ENCODE results near the gene HES4. TPM values are rescaled to one million over a fixed set of nuclear protein-coding genes. Genes with fewer than 3 reads are reported as not detected.

HES4 gene
- total RNA-seq, 1 donor from 2014 or later, result 21.4 TPM

DNA sequence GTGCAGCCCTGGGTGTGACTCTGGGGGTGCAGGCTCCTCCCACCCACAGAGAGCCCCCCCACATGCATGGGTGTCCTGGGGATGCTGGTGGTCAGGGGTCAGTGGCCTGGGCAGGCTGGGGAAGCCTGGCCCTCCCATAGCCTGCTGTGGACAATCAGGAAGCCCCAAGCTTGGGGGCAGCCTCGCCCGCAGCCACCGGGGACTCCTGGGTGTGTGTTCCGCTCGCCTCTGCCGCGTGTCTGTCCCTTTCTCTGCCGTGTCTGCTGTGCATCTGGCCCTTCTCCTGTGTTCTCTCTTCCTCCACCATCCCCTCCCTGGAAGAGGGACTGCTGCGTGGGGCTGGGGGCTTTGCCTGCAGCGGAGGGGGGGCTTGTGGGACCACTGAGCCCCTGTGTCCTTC lies 42.9 kb upstream of the HES4 start:
- no peak for DNase-seq
- H3K4me1 ChIP-seq, result peaks cover 18% of the 10 kb centered on the region
- no peak overlapping the region for H3K4me3 ChIP-seq
- no peaks in the 10 kb centered on the region for H3K9me3 ChIP-seq
- H3K36me3 ChIP-seq, result peaks cover 35% of the 10 kb centered on the region
- H3K27ac ChIP-seq, result no peak overlapping the region
- no peak for ATAC-seq
- intact Hi-C loops (cut with DNase I), result no loop called here
- peaks cover 9% of the 10 kb centered on the region for H3K27me3 ChIP-seq (ENCODE audit: low read depth)
- TF ChIP-seq, protein P1, sequence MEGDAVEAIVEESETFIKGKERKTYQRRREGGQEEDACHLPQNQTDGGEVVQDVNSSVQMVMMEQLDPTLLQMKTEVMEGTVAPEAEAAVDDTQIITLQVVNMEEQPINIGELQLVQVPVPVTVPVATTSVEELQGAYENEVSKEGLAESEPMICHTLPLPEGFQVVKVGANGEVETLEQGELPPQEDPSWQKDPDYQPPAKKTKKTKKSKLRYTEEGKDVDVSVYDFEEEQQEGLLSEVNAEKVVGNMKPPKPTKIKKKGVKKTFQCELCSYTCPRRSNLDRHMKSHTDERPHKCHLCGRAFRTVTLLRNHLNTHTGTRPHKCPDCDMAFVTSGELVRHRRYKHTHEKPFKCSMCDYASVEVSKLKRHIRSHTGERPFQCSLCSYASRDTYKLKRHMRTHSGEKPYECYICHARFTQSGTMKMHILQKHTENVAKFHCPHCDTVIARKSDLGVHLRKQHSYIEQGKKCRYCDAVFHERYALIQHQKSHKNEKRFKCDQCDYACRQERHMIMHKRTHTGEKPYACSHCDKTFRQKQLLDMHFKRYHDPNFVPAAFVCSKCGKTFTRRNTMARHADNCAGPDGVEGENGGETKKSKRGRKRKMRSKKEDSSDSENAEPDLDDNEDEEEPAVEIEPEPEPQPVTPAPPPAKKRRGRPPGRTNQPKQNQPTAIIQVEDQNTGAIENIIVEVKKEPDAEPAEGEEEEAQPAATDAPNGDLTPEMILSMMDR (IDR thresholded peaks at IDR 0.05), result no peak

- Histone ChIP-seq H3K36me3 (peaks cover 26% of the 10 kb centered on the region), H3K4me3 (no peak overlapping the region), H3K4me1 (peaks cover 18% of the 10 kb centered on the region), H3K27ac (no peak overlapping the region), H3K9me3 (no peaks in the 10 kb centered on the region), H3K27me3 (ENCODE audit: low read depth) (peaks cover 9% of the 10 kb centered on the region)
- intact Hi-C loops (cut with DNase I), result no loop called here
- DNase-seq (no peak), ATAC-seq (no peak)
- TF ChIP-seq, protein P1 (IDR thresholded peaks at IDR 0.05), result no peak
These were observed 42.0 kb upstream of the HES4 start for GRCh38 chr1:1041873-1042272.

DNA sequence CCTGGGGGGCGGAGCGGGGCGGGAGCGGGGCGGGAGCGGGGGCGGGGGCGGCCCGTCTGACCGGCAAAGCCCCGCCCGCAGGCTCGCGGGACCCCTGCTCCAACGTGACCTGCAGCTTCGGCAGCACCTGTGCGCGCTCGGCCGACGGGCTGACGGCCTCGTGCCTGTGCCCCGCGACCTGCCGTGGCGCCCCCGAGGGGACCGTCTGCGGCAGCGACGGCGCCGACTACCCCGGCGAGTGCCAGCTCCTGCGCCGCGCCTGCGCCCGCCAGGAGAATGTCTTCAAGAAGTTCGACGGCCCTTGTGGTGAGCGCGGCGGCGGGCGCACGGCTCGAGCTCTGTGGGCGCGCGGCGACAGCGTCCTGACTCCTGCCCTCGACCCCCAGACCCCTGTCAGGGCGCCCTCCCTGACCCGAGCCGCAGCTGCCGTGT lies 41.2 kb upstream of the HES4 start:
- ATAC-seq (no peak), DNase-seq (no peak)
- Histone ChIP-seq H3K9me3 (no peaks in the 10 kb centered on the region), H3K4me1 (peaks cover 18% of the 10 kb centered on the region), H3K36me3 (peaks cover 19% of the 10 kb centered on the region), H3K27ac (no peak overlapping the region), H3K4me3 (no peak overlapping the region), H3K27me3 (ENCODE audit: low read depth) (peaks cover 9% of the 10 kb centered on the region)
- TF ChIP-seq, protein P1 (IDR thresholded peaks at IDR 0.05), result no peak
- intact Hi-C loops (cut with DNase I), result no loop called here

DNA sequence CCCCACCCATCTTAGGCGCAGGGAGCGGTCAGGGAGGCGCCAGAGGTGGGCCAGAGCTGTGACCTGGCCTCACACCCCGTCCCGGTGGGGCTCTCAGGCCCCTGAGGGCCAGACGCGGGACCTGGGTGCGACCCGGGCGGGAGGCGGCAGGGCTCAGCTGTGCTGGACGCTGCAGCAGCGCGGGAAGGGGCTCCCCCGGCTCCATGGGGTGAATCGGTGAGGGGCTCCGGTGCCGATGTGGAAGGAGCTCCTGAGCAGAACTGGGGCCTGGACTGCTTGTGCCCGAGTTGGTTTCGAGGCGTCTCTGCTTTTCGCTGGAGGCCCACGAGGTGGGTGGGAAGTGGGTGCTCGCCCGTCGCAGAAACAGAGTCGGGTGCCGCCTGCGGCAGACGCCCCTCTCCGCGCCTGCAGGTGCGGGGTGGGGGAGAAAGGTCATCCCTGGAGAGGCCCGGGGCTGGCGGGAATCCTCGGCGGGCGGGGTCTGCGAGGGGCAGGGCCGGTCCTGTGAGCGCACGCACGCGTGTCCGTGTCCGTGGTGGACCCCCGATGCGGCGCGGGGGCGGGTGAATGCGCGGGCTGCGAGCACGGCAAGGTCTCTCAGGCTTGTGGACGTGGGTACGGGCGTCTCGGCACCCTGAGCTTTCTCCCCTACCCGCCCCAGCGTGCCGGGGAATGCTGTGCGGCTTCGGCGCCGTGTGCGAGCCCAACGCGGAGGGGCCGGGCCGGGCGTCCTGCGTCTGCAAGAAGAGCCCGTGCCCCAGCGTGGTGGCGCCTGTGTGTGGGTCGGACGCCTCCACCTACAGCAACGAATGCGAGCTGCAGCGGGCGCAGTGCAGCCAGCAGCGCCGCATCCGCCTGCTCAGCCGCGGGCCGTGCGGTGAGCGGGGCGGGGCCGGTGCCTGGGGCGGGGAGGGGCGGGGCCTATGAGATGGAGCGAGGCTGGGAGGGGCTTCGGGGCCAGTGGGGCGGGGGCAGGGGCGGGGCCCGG lies 40.4 kb upstream of the HES4 start:
- Histone ChIP-seq H3K27me3 (ENCODE audit: low read depth) (peaks cover 9% of the 10 kb centered on the region), H3K27ac (no peak overlapping the region), H3K36me3 (peaks cover 10% of the 10 kb centered on the region), H3K4me3 (peak overlapping the region; percentile 56), H3K9me3 (no peaks in the 10 kb centered on the region), H3K4me1 (peaks cover 18% of the 10 kb centered on the region)
- intact Hi-C loops (cut with DNase I), result no loop called here
- TF ChIP-seq, protein P1 (IDR thresholded peaks at IDR 0.05), result no peak
- DNase-seq, result peak; percentile 84
- ATAC-seq, result peak; percentile 85 to 86

- Histone ChIP-seq H3K27me3 (ENCODE audit: low read depth) (peaks cover 15% of the 10 kb centered on the region), H3K4me1 (peaks cover 18% of the 10 kb centered on the region), H3K9me3 (no peaks in the 10 kb centered on the region), H3K36me3 (peaks cover 6% of the 10 kb centered on the region), H3K27ac (no peak overlapping the region), H3K4me3 (no peak overlapping the region)
- DNase-seq, result no peak
- TF ChIP-seq, protein P1 (IDR thresholded peaks at IDR 0.05), result no peak
- intact Hi-C loops (cut with DNase I), result no loop called here
- no peak for ATAC-seq
These were observed 39.4 kb upstream of the HES4 start for GRCh38 chr1:1039145-1039910.

All from lower lobe of right lung (tissue), 2 donors.